ENCODE data around the gene MGLL.

- no peak for TF ChIP-seq CTCF (IDR thresholded peaks at IDR 0.05)
- no peak for TF ChIP-seq POLR2A (IDR thresholded peaks at IDR 0.05)
Observed at GRCh38 chr3:127714866-127715265, 107.4 kb downstream of the MGLL start.

All from right lobe of liver (tissue), 4 donors.